MM.1S (cell line): Measurements from ENCODE around the gene LRP6.

Experiments used
- DNase-seq: peaks from one replicate; pipeline ENCODE4 v3.0.0-alpha.2; 2015
- H2AFZ ChIP-seq: fragments of 300-600 bp; sonication (generic); 2 replicates; pipeline ENCODE4 v1.6.0; 2016; ENCODE audit warnings: antibody characterized with exemption, low read length
- H3F3A ChIP-seq: fragments of 300-600 bp; sonication (generic); 2 replicates; pipeline ENCODE4 v1.6.1; 2016; ENCODE audit warnings: mild to moderate bottlenecking, antibody characterized with exemption, low read length, moderate library complexity, mixed read lengths; ENCODE audit not compliant: insufficient read depth
- H3K27ac ChIP-seq: fragments of 300-600 bp; sonication (generic); 2 replicates; pipeline ENCODE4 v1.5.1; 2016; ENCODE audit warnings: mild to moderate bottlenecking, low read length
- H3K27me3 ChIP-seq: fragments of 300-600 bp; sonication (generic); replicated peaks from 2 replicates; pipeline ENCODE4 v1.6.0; 2016; ENCODE audit warnings: low read length; ENCODE audit not compliant: insufficient read depth
- H3K36me3 ChIP-seq: fragments of 300-600 bp; sonication (generic); replicated peaks from 2 replicates; pipeline ENCODE4 v1.6.1; 2016; ENCODE audit warnings: mild to moderate bottlenecking, low read length, mixed read lengths; ENCODE audit not compliant: insufficient read depth
- H3K4me1 ChIP-seq: fragments of 300-600 bp; sonication (generic); 2 replicates; pipeline ENCODE4 v1.6.1; 2016; ENCODE audit warnings: low read length, mixed read lengths
- H3K4me2 ChIP-seq: fragments of 300-600 bp; sonication (generic); 2 replicates; pipeline ENCODE4 v1.6.0; 2016; ENCODE audit warnings: low read depth, low read length
- H3K4me3 ChIP-seq: fragments of 300-600 bp; sonication (generic); 2 replicates; pipeline ENCODE4 v1.5.1; 2016; ENCODE audit warnings: low read length, mixed read lengths
- H3K79me2 ChIP-seq: fragments of 300-600 bp; sonication (generic); 2 replicates; pipeline ENCODE4 v1.6.1; 2016; ENCODE audit warnings: mixed run types, low read length, mixed read lengths
- H3K9ac ChIP-seq: fragments of 300-600 bp; sonication (generic); 2 replicates; pipeline ENCODE4 v1.6.1; 2016; ENCODE audit warnings: low read length, mixed read lengths
- H3K9me2 ChIP-seq: fragments of 300-600 bp; sonication (generic); replicated peaks from 2 replicates; pipeline ENCODE4 v1.6.1; 2016; ENCODE audit warnings: mild to moderate bottlenecking, low read length, mixed read lengths; ENCODE audit not compliant: insufficient read depth
- H3K9me3 ChIP-seq: fragments of 300-600 bp; sonication (generic); replicated peaks from 2 replicates; pipeline ENCODE4 v1.6.1; 2016; ENCODE audit warnings: mild to moderate bottlenecking, low read length, mixed read lengths; ENCODE audit not compliant: insufficient read depth
- H4K20me1 ChIP-seq: fragments of 300-600 bp; sonication (generic); 2 replicates; pipeline ENCODE4 v1.6.1; 2016; ENCODE audit warnings: mild to moderate bottlenecking, low read length, moderate library complexity, mixed read lengths; ENCODE audit not compliant: insufficient read depth
- CTCF ChIP-seq: fragments of 300-600 bp; sonication (generic); IDR thresholded peaks from 2 replicates; pipeline ENCODE4 v1.5.1; 2016; ENCODE audit warnings: antibody characterized with exemption, low read length, mixed read lengths
- EZH2 ChIP-seq: fragments of 300-600 bp; sonication (generic); optimal IDR thresholded peaks from 2 replicates; pipeline ENCODE3; 2017; ENCODE audit warnings: low read depth, mild to moderate bottlenecking, antibody characterized with exemption, low read length, mixed read lengths
- EZH2phosphoT487 ChIP-seq: fragments of 300-600 bp; sonication (generic); IDR thresholded peaks from 2 replicates; pipeline ENCODE4 v1.6.1; 2018; ENCODE audit warnings: antibody characterized with exemption, low read length

Gene LRP6

DNA sequence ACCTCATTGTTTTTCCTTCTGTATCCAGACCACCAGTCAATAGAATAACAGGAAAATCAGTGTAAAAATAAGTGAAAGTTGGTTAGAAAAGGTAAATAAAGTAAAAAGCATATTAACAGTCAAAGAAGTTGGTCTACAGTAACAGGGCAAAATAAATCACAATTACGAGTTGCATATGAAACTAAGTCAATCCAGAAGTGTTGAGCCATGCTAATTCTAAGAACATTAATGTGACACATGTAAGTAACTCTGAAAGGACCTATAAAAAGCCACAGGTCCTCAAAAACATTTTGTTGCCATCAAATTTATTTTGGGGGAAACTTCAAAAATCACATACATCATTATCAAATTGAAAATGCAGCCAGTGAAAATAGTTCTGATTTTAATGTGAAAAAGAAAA lies 56.4 kb downstream of the LRP6 start:
- Histone ChIP-seq H3K9me3 (no peaks in the 10 kb centered on the region), H3K9ac (no peak overlapping the region), H4K20me1 (no peaks in the 10 kb centered on the region), H3K79me2 (no peaks in the 10 kb centered on the region), H3K4me3 (no peak overlapping the region), H3F3A (no peaks in the 10 kb centered on the region; the same call in 1 of the 2 replicates), H3K4me1 (peaks cover 14% of the 10 kb centered on the region), H3K27me3 (no peaks in the 10 kb centered on the region), H3K36me3 (no peaks in the 10 kb centered on the region), H3K27ac (no peak overlapping the region), H3K4me2 (0 out of 2 replicates have a peak overlapping the region, but pooled peaks have one; percentile 1), H2AFZ (no peak overlapping the region), H3K9me2 (no peaks in the 10 kb centered on the region)
- no peak for DNase-seq
- TF ChIP-seq EZH2 (no peak), CTCF (no peak), EZH2phosphoT487 (no peak)

- Histone ChIP-seq H3K4me3 (no peak overlapping the region), H4K20me1 (no peaks in the 10 kb centered on the region), H3K9me3 (no peaks in the 10 kb centered on the region), H3K27ac (no peak overlapping the region), H3K27me3 (no peaks in the 10 kb centered on the region), H3K36me3 (no peaks in the 10 kb centered on the region), H3K9ac (no peak overlapping the region), H3K79me2 (no peaks in the 10 kb centered on the region), H3F3A (no peaks in the 10 kb centered on the region; the same call in 1 of the 2 replicates), H2AFZ (no peak overlapping the region), H3K4me2 (no peak overlapping the region), H3K9me2 (no peaks in the 10 kb centered on the region), H3K4me1 (peaks cover 10% of the 10 kb centered on the region)
- no peak for DNase-seq
- no peak for TF ChIP-seq EZH2phosphoT487
- no peak for TF ChIP-seq EZH2
- TF ChIP-seq CTCF, result no peak
Observed at GRCh38 chr12:12209675-12210074, 57.2 kb downstream of the LRP6 start.

DNA sequence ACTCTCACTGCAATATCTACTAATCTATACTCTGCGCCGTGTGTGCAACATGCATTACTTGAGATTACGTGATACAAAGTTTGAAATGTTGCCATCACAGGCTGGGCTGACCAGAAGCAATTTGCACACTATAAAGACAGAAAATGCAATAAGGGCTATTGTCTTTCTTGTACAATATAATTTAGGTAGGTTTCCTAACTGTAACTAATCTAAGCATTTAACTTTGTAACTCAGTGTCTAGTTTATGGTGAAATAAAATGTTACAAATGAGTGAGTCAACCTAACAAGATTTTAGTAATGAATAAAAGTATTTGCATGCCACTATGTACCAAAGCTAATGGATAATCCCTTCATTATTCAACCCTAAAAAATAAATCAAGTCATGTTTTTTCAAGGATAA lies 57.8 kb downstream of the LRP6 start:
- H3K79me2 ChIP-seq, result no peaks in the 10 kb centered on the region
- TF ChIP-seq CTCF (no peak), EZH2phosphoT487 (no peak), EZH2 (no peak)
- H3K27me3 ChIP-seq, result no peaks in the 10 kb centered on the region
- H2AFZ ChIP-seq, result no peak overlapping the region
- no peaks in the 10 kb centered on the region for H4K20me1 ChIP-seq
- H3K4me2 ChIP-seq, result no peak overlapping the region
- DNase-seq, result no peak
- H3K4me3 ChIP-seq, result no peak overlapping the region
- no peaks in the 10 kb centered on the region for H3K9me3 ChIP-seq
- no peak overlapping the region for H3K9ac ChIP-seq
- no peaks in the 10 kb centered on the region; the same call in 1 of the 2 replicates for H3F3A ChIP-seq
- no peaks in the 10 kb centered on the region for H3K9me2 ChIP-seq
- H3K36me3 ChIP-seq, result no peaks in the 10 kb centered on the region
- H3K27ac ChIP-seq, result no peak overlapping the region
- H3K4me1 ChIP-seq, result peaks cover 4% of the 10 kb centered on the region; the same call in 1 of the 2 replicates
